IMR-90 (cell line): ENCODE results near the gene PARP11. TPM values are rescaled to one million over a fixed set of nuclear protein-coding genes. Genes with fewer than 3 reads are reported as not detected.
A peak's percentile ranks its signal among the peaks of the same experiment; 100 is the strongest.

Experiments used
- ATAC-seq: fragments of 200-7000 bp; cut with Tn5 transposase; 2 replicates; pipeline ENCODE4 v1.9.1; 2020; ENCODE audit warnings: low read depth, mild to moderate bottlenecking, moderate library complexity
- BruUV-seq: library from RNA; stranded (reverse); fragments of 400-500 nt; replicated peaks from 2 replicates; lab custom pipeline; 2021; lab: Mats Ljungman, UMichigan
- CTCF ChIA-PET: fragments of 300-600 bp; formaldehyde crosslinking; extraction: SDS; loops from one replicate; lab custom pipeline; 2021; ENCODE audit warnings: antibody characterized with exemption; lab: Yijun Ruan, JAX
- POLR2A ChIA-PET: fragments of 300-600 bp; sonication (Branson Sonifier 250); formaldehyde crosslinking; loops from one replicate; lab custom pipeline; 2022; ENCODE audit warnings: antibody characterized with exemption; ENCODE audit not compliant: unreplicated experiment; lab: Charles Lee
- DNase-seq: peaks from one replicate; pipeline ENCODE4 v3.0.0; 2013
- H2AFZ ChIP-seq: replicated peaks from 2 replicates; pipeline ENCODE3; 2013; ENCODE audit warnings: low read length, mild to moderate bottlenecking; ENCODE audit not compliant: poor library complexity
- H2AK5ac ChIP-seq: 2 replicates; pipeline ENCODE4 v1.6.1; 2013; ENCODE audit warnings: low read depth, low read length, inconsistent platforms
- H2AK9ac ChIP-seq: replicated peaks from 2 replicates; pipeline ENCODE3; 2013; ENCODE audit warnings: mild to moderate bottlenecking, low read depth, low read length, moderate library complexity; ENCODE audit not compliant: poor library complexity
- H2BK120ac ChIP-seq: 2 replicates; pipeline ENCODE4 v1.6.1; 2013; ENCODE audit warnings: low read depth, low read length, inconsistent platforms
- H2BK15ac ChIP-seq: 3 replicates; pipeline ENCODE4 v1.6.1; 2013; ENCODE audit warnings: low read depth, low read length, inconsistent platforms
- H2BK20ac ChIP-seq: 2 replicates; pipeline ENCODE4 v1.6.1; 2013; ENCODE audit warnings: low read depth, mild to moderate bottlenecking, inconsistent platforms, low read length, moderate library complexity
- H2BK5ac ChIP-seq: 2 replicates; pipeline ENCODE4 v1.6.1; 2013; ENCODE audit warnings: mild to moderate bottlenecking, low read depth, low read length, inconsistent platforms; ENCODE audit not compliant: poor library complexity, severe bottlenecking
- H3K14ac ChIP-seq: replicated peaks from 2 replicates; pipeline ENCODE4 v1.6.1; 2013; ENCODE audit warnings: low read depth, low read length, inconsistent platforms
- H3K18ac ChIP-seq: 2 replicates; pipeline ENCODE4 v1.6.1; 2013; ENCODE audit warnings: low read depth, low read length, control low read depth
- H3K23ac ChIP-seq: 2 replicates; pipeline ENCODE4 v1.6.1; 2013; ENCODE audit warnings: low read depth, low read length, inconsistent platforms
- H3K27ac ChIP-seq: 2 replicates; pipeline ENCODE4 v1.5.1; 2013; ENCODE audit warnings: mild to moderate bottlenecking, control low read depth, low read length; ENCODE audit not compliant: insufficient read depth
- H3K27me3 ChIP-seq: 2 replicates; pipeline ENCODE4 v1.6.1; 2013; ENCODE audit warnings: low read length; ENCODE audit not compliant: control insufficient read depth, insufficient read depth
- H3K36me3 ChIP-seq: 2 replicates; pipeline ENCODE4 v1.6.1; 2013; ENCODE audit warnings: low read length, mixed read lengths; ENCODE audit not compliant: control insufficient read depth, insufficient read depth
- H3K4ac ChIP-seq: 2 replicates; pipeline ENCODE4 v1.6.1; 2013; ENCODE audit warnings: low read depth, low read length, inconsistent platforms
- H3K4me1 ChIP-seq: 2 replicates; pipeline ENCODE4 v1.6.1; 2013; ENCODE audit warnings: low read length, mixed read lengths; ENCODE audit not compliant: control insufficient read depth, insufficient read depth
- H3K4me2 ChIP-seq: 2 replicates; pipeline ENCODE4 v1.6.1; 2013; ENCODE audit warnings: low read depth, mild to moderate bottlenecking, control low read depth, low read length, moderate library complexity
- H3K4me3 ChIP-seq: 2 replicates; pipeline ENCODE4 v1.5.1; 2013; ENCODE audit warnings: low read depth, mild to moderate bottlenecking, control low read depth, low read length, moderate library complexity; ENCODE audit not compliant: insufficient read depth
- H3K56ac ChIP-seq: 2 replicates; pipeline ENCODE4 v1.6.1; 2013; ENCODE audit warnings: low read length, inconsistent platforms; ENCODE audit not compliant: insufficient read depth; ENCODE audit errors: extremely low read depth
- H3K79me1 ChIP-seq, 2 experiments: 2 replicates each; pipeline ENCODE4 v1.6.1; 2013; ENCODE audit warnings: low read length in 2 of 2, inconsistent platforms in 1 of 2, low read depth in 1 of 2
- H3K9ac ChIP-seq: 2 replicates; pipeline ENCODE4 v1.6.1; 2013; ENCODE audit warnings: low read depth, low read length, control low read depth
- H3K9me1 ChIP-seq: 2 replicates; pipeline ENCODE4 v1.6.1; 2013; ENCODE audit warnings: low read length, inconsistent platforms; ENCODE audit not compliant: insufficient read depth
- H3K9me3 ChIP-seq: 2 replicates; pipeline ENCODE4 v1.6.1; 2013; ENCODE audit warnings: low read length; ENCODE audit not compliant: control insufficient read depth, insufficient read depth
- H4K20me1 ChIP-seq: 2 replicates; pipeline ENCODE4 v1.6.1; 2013; ENCODE audit warnings: low read length, inconsistent platforms; ENCODE audit not compliant: insufficient read depth
- H4K5ac ChIP-seq: 2 replicates; pipeline ENCODE4 v1.6.1; 2013; ENCODE audit warnings: mild to moderate bottlenecking, low read depth, low read length, control low read depth
- H4K8ac ChIP-seq, 2 experiments: 2 replicates each; pipeline ENCODE4 v1.6.1; 2013; ENCODE audit warnings: low read depth in 2 of 2, low read length in 2 of 2, control low read depth in 1 of 2, inconsistent platforms in 1 of 2
- H4K91ac ChIP-seq: 2 replicates; pipeline ENCODE4 v1.6.1; 2013; ENCODE audit warnings: low read depth, low read length, inconsistent platforms; ENCODE audit not compliant: insufficient read depth
- BHLHE40 ChIP-seq: fragments of 150-350 bp; IDR thresholded peaks from 2 replicates; pipeline ENCODE4 v1.6.1; 2016; ENCODE audit warnings: mild to moderate bottlenecking, low read depth, low read length
- CEBPB ChIP-seq: IDR thresholded peaks from 2 replicates; pipeline ENCODE4 v1.6.1; 2012; ENCODE audit warnings: low read depth, low read length, improper control_type of control experiment
- CHD1 ChIP-seq: IDR thresholded peaks from 2 replicates; pipeline ENCODE4 v1.6.1; 2012; ENCODE audit warnings: low read depth, low read length, improper control_type of control experiment
- MAFK ChIP-seq: IDR thresholded peaks from 2 replicates; pipeline ENCODE4 v1.6.1; 2012; ENCODE audit warnings: low read depth, low read length, improper control_type of control experiment
- MAZ ChIP-seq: IDR thresholded peaks from 2 replicates; pipeline ENCODE4 v1.6.1; 2012; ENCODE audit warnings: low read depth, mild to moderate bottlenecking, low read length, improper control_type of control experiment, moderate library complexity, borderline replicate concordance
- MXI1 ChIP-seq: IDR thresholded peaks from 2 replicates; pipeline ENCODE4 v1.6.1; 2012; ENCODE audit warnings: low read depth, mild to moderate bottlenecking, low read length, moderate library complexity, borderline replicate concordance
- NFE2L2 ChIP-seq: fragments of 150-350 bp; IDR thresholded peaks from 2 replicates; pipeline ENCODE4 v1.6.1; 2016; ENCODE audit warnings: low read depth, mild to moderate bottlenecking, low read length
- POLR2A ChIP-seq: IDR thresholded peaks from 2 replicates; pipeline ENCODE4 v1.6.1; 2012; ENCODE audit warnings: mild to moderate bottlenecking, low read depth, low read length
- RAD21 ChIP-seq: IDR thresholded peaks from 2 replicates; pipeline ENCODE4 v1.6.1; 2012; ENCODE audit warnings: low read length, improper control_type of control experiment
- RCOR1 ChIP-seq: IDR thresholded peaks from 2 replicates; pipeline ENCODE4 v1.6.1; 2012; ENCODE audit warnings: mild to moderate bottlenecking, low read length, improper control_type of control experiment; ENCODE audit not compliant: insufficient replicate concordance
- RFX5 ChIP-seq: IDR thresholded peaks from 2 replicates; pipeline ENCODE4 v1.8.0; 2012; ENCODE audit warnings: low read depth, mild to moderate bottlenecking, low read length, moderate library complexity
- SMC3 ChIP-seq: fragments of 150-350 bp; IDR thresholded peaks from 2 replicates; pipeline ENCODE4 v1.6.1; 2016; ENCODE audit warnings: low read depth, mild to moderate bottlenecking, antibody characterized with exemption, low read length, moderate library complexity
- WGBS, 2 experiments: methylation state at CpG; one replicate each; pipeline versions ENCODE4 v1.1.5 to v1.1.7; 2013; ENCODE audit warnings: missing lambda C conversion rate in 2 of 2; ENCODE audit not compliant: insufficient read length in 1 of 2; ENCODE audit errors: extremely low coverage in 2 of 2; 5-methylcytosine and 5-hydroxymethylcytosine counted together
- dilution Hi-C: fragments of 300-500 bp; cut with HindIII; formaldehyde crosslinking; loops from one replicate; pipeline ENCODE4 v1.14.3; 2018; ENCODE audit warnings: low sequenced_read_pairs; ENCODE audit not compliant: unreplicated experiment
- in situ Hi-C: fragments of 300-500 bp; cut with MboI; formaldehyde crosslinking; loops from 3 replicates; pipeline ENCODE4 v1.14.3; 2019; ENCODE audit warnings: low sequenced_read_pairs, inconsistent platforms, mixed read lengths
- intact Hi-C: fragments of 100-400 bp; cut with micrococcal nuclease; formaldehyde crosslinking; loops from 2 replicates; pipeline ENCODE4 v1.10.0; 2022
- polyA plus RNA-seq, 3 experiments: library from polyadenylated mRNA; depleted of rRNA; stranded (reverse); fragments of >200 nt; gene quantifications; 2 replicates each; pipeline ENCODE4 v1.2.3, GENCODE V29; 2012; ENCODE audit warnings: low replicate concordance in 1 of 3
- total RNA-seq: library from RNA; depleted of rRNA; stranded (reverse); fragments of >200 nt; gene quantifications from 2 replicates; pipeline ENCODE4 v1.2.3, GENCODE V29; 2012
- TF ChIP-seq, protein P1 (sequence below): fragments of 150-350 bp; IDR thresholded peaks from 2 replicates; pipeline ENCODE4 v1.6.1; 2017; ENCODE audit warnings: mild to moderate bottlenecking, antibody characterized with exemption, low read length, low read depth
- TF ChIP-seq, protein P2 (sequence below): conservative IDR thresholded peaks from 2 replicates; pipeline ENCODE4 v1.5.1; 2012; ENCODE audit warnings: mild to moderate bottlenecking, low read depth, low read length, improper control_type of control experiment
- TF ChIP-seq, protein P3 (sequence below): fragments of 150-350 bp; IDR thresholded peaks from 2 replicates; pipeline ENCODE4 v1.6.1; 2016; ENCODE audit warnings: low read depth, mild to moderate bottlenecking, low read length, moderate library complexity, borderline replicate concordance

PARP11 gene
- total and polyA plus RNA-seq, 2 of the 4 experiments (the other 2 are of a cell fraction), result 1.8 to 3.0 TPM

DNA sequence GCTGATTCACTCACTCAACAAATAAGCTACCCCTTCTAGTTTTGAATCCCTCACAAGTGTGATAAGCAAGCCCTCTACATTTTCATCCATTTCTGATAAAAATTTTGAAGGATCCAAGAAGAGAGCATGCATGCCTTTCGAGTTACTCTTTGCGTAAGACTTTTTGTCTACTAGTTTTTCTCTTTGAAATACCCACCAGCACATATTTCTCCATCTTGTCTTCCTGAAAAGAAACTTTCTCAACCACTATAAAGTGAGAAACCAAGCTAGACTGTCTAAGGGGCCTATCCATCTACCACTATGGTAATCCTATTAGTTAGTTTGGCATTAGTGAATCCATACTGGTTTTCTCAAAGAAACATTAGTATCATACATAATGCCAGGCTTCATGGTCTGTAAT lies 56.9 kb downstream of the PARP11 start:
- dilution Hi-C loops (no loop called here), in situ Hi-C loops (no loop called here), intact Hi-C loops (no loop called here)
- no peak overlapping the region for H3K27ac ChIP-seq
- ChIA-PET CTCF (interaction anchor here (0.6 to 0.7 kb wide), 2 partner anchors 70 to 942 kb away, joined by 3 read pairs; no protein-coding TSS in a partner anchor), POLR2A (no interaction called here)
- H3K9me1 ChIP-seq, result no peaks in the 10 kb centered on the region
- no peak overlapping the region for H2AK9ac ChIP-seq
- no peaks in the 10 kb centered on the region for H3K27me3 ChIP-seq
- H3K9ac ChIP-seq, result no peak overlapping the region
- H3K18ac ChIP-seq, result no peak overlapping the region
- no peak overlapping the region for H3K4ac ChIP-seq
- H3K36me3 ChIP-seq, result no peaks in the 10 kb centered on the region
- H2AK5ac ChIP-seq, result no peak overlapping the region
- no peaks in the 10 kb centered on the region for H4K20me1 ChIP-seq
- no peak overlapping the region for H2BK15ac ChIP-seq
- no peak overlapping the region for H3K14ac ChIP-seq
- no peak overlapping the region for H4K8ac ChIP-seq
- H3K4me1 ChIP-seq, result no peaks in the 10 kb centered on the region; the same call in 1 of the 2 replicates
- ATAC-seq (peak; percentile 62), DNase-seq (peak; percentile 19)
- H3K56ac ChIP-seq, result no peak overlapping the region
- no peaks in the 10 kb centered on the region for H3K79me1 ChIP-seq
- H4K5ac ChIP-seq, result no peak overlapping the region
- H2BK120ac ChIP-seq, result no peak overlapping the region
- H2BK5ac ChIP-seq, result no peak overlapping the region
- H2AFZ ChIP-seq, result no peak overlapping the region
- no TSS peak for BruUV-seq
- H2BK20ac ChIP-seq, result no peak overlapping the region
- no peak overlapping the region for H3K4me2 ChIP-seq
- no CpG with 5 or more reads among the region's 2 CpGs for WGBS, 2 experiments
- no peak for TF ChIP-seq NFE2L2
- no peak for TF ChIP-seq SMC3
- TF ChIP-seq RAD21, result no peak
- TF ChIP-seq RCOR1, result no peak
- no peak for TF ChIP-seq MAZ
- TF ChIP-seq, protein P1, sequence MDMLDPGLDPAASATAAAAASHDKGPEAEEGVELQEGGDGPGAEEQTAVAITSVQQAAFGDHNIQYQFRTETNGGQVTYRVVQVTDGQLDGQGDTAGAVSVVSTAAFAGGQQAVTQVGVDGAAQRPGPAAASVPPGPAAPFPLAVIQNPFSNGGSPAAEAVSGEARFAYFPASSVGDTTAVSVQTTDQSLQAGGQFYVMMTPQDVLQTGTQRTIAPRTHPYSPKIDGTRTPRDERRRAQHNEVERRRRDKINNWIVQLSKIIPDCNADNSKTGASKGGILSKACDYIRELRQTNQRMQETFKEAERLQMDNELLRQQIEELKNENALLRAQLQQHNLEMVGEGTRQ, result no peak
- no peak for TF ChIP-seq CHD1
- no peak for TF ChIP-seq POLR2A
- no peak for TF ChIP-seq MXI1
- TF ChIP-seq BHLHE40, result no peak
- TF ChIP-seq CEBPB, result no peak
- TF ChIP-seq, protein P2, sequence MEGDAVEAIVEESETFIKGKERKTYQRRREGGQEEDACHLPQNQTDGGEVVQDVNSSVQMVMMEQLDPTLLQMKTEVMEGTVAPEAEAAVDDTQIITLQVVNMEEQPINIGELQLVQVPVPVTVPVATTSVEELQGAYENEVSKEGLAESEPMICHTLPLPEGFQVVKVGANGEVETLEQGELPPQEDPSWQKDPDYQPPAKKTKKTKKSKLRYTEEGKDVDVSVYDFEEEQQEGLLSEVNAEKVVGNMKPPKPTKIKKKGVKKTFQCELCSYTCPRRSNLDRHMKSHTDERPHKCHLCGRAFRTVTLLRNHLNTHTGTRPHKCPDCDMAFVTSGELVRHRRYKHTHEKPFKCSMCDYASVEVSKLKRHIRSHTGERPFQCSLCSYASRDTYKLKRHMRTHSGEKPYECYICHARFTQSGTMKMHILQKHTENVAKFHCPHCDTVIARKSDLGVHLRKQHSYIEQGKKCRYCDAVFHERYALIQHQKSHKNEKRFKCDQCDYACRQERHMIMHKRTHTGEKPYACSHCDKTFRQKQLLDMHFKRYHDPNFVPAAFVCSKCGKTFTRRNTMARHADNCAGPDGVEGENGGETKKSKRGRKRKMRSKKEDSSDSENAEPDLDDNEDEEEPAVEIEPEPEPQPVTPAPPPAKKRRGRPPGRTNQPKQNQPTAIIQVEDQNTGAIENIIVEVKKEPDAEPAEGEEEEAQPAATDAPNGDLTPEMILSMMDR, result no peak
- TF ChIP-seq MAFK, result no peak
- no peak for TF ChIP-seq RFX5
- TF ChIP-seq, protein P3, sequence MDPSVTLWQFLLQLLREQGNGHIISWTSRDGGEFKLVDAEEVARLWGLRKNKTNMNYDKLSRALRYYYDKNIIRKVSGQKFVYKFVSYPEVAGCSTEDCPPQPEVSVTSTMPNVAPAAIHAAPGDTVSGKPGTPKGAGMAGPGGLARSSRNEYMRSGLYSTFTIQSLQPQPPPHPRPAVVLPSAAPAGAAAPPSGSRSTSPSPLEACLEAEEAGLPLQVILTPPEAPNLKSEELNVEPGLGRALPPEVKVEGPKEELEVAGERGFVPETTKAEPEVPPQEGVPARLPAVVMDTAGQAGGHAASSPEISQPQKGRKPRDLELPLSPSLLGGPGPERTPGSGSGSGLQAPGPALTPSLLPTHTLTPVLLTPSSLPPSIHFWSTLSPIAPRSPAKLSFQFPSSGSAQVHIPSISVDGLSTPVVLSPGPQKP, result no peak
- no peak overlapping the region for H3K23ac ChIP-seq
- no peak overlapping the region for H3K4me3 ChIP-seq
- no peak overlapping the region for H4K91ac ChIP-seq
- H3K9me3 ChIP-seq, result no peaks in the 10 kb centered on the region
